ENCODE measurements around the gene PRKCA.
A peak's percentile ranks its signal among the peaks of the same experiment; 100 is the strongest.

Gene PRKCA

GRCh38 chr17:66638707-66639479 is 336.5 kb downstream of the PRKCA start:
- no peak for DNase-seq

- DNase-seq = peak; percentile 20
Observed at GRCh38 chr17:66643815-66644710, 341.6 kb downstream of the PRKCA start.

- no peak for DNase-seq
Observed at GRCh38 chr17:66645259-66645658, 342.8 kb downstream of the PRKCA start.

- DNase-seq = no peak
Observed at GRCh38 chr17:66647391-66647983, 345.1 kb downstream of the PRKCA start.

GRCh38 chr17:66649818-66650543 is 347.6 kb downstream of the PRKCA start:
- DNase-seq = no peak

- no peak for DNase-seq
Observed at GRCh38 chr17:66650544-66650877, 348.1 kb downstream of the PRKCA start.

- no peak for DNase-seq
Observed at GRCh38 chr17:66652840-66653507, 350.6 kb downstream of the PRKCA start.

- DNase-seq = peak; percentile 54
Observed at GRCh38 chr17:66654106-66654740, 351.8 kb downstream of the PRKCA start.

- DNase-seq = no peak
Observed at GRCh38 chr17:66654764-66655163, 352.4 kb downstream of the PRKCA start.

- no peak for DNase-seq
Observed at GRCh38 chr17:66655461-66655860, 353.0 kb downstream of the PRKCA start.

GRCh38 chr17:66655861-66656260 is 353.4 kb downstream of the PRKCA start:
- DNase-seq = no peak

GRCh38 chr17:66661411-66662256 is 359.2 kb downstream of the PRKCA start:
- DNase-seq = no peak

GRCh38 chr17:66662496-66662895 is 360.1 kb downstream of the PRKCA start:
- no peak for DNase-seq

- DNase-seq = no peak
Observed at GRCh38 chr17:66663041-66663606, 360.7 kb downstream of the PRKCA start.

- no peak for DNase-seq
Observed at GRCh38 chr17:66664336-66664735, 361.9 kb downstream of the PRKCA start.

GRCh38 chr17:66665194-66665593 is 362.8 kb downstream of the PRKCA start:
- DNase-seq = no peak

- no peak for DNase-seq
Observed at GRCh38 chr17:66667090-66667489, 364.7 kb downstream of the PRKCA start.

GRCh38 chr17:66667491-66668030 is 365.1 kb downstream of the PRKCA start:
- no peak for DNase-seq

- DNase-seq = no peak
Observed at GRCh38 chr17:66670206-66670605, 367.8 kb downstream of the PRKCA start.

GRCh38 chr17:66671156-66671555 is 368.7 kb downstream of the PRKCA start:
- no peak for DNase-seq
